Ramos (cell line): ENCODE measurements around the gene CDC42SE2.

Source experiments
- in situ Hi-C: fragments of 300-500 bp; cut with MboI; formaldehyde crosslinking; loops from one replicate; pipeline ENCODE4 v1.14.3; 2022; ENCODE audit warnings: low sequenced_read_pairs; ENCODE audit not compliant: unreplicated experiment

The CDC42SE2 gene

GRCh38 chr5:131357739-131358561, 94.1 kb downstream of the CDC42SE2 start:
- in situ Hi-C loops, result no loop called here

- in situ Hi-C loops, result no loop called here
Observed at GRCh38 chr5:131361677-131362315, 97.9 kb downstream of the CDC42SE2 start.

- in situ Hi-C loops, result no loop called here
Observed at GRCh38 chr5:131363811-131364506, 100.1 kb downstream of the CDC42SE2 start.

- in situ Hi-C loops, result no loop called here
Observed at GRCh38 chr5:131364507-131365050, 100.7 kb downstream of the CDC42SE2 start.

- in situ Hi-C loops, result no loop called here
Observed at GRCh38 chr5:131366428-131366827, 102.6 kb downstream of the CDC42SE2 start.

GRCh38 chr5:131367219-131367860, 103.5 kb downstream of the CDC42SE2 start:
- in situ Hi-C loops, result no loop called here

- in situ Hi-C loops, result no loop called here
Observed at GRCh38 chr5:131368866-131369265, 105.0 kb downstream of the CDC42SE2 start.

GRCh38 chr5:131369558-131369957, 105.7 kb downstream of the CDC42SE2 start:
- in situ Hi-C loops, result no loop called here

- in situ Hi-C loops, result no loop called here
Observed at GRCh38 chr5:131371835-131372234, 108.0 kb downstream of the CDC42SE2 start.

- in situ Hi-C loops, result no loop called here
Observed at GRCh38 chr5:131373265-131373664, 109.4 kb downstream of the CDC42SE2 start.

- in situ Hi-C loops, result loop anchor here (25.0 kb wide), 1 partner anchor 1263 kb away; no protein-coding TSS in a partner anchor
Observed at GRCh38 chr5:131375351-131375750, 111.5 kb downstream of the CDC42SE2 start.

- in situ Hi-C loops, result loop anchor here (25.0 kb wide), 1 partner anchor 1265 kb away; no protein-coding TSS in a partner anchor
Observed at GRCh38 chr5:131377346-131377745, 113.5 kb downstream of the CDC42SE2 start.

- in situ Hi-C loops, result loop anchor here (25.0 kb wide), 1 partner anchor 1266 kb away; no protein-coding TSS in a partner anchor
Observed at GRCh38 chr5:131377785-131378325, 114.0 kb downstream of the CDC42SE2 start.

GRCh38 chr5:131378721-131379541, 115.1 kb downstream of the CDC42SE2 start:
- in situ Hi-C loops, result loop anchor here (25.0 kb wide), 1 partner anchor 1267 kb away; no protein-coding TSS in a partner anchor

GRCh38 chr5:131379723-131380122, 115.9 kb downstream of the CDC42SE2 start:
- in situ Hi-C loops, result loop anchor here (10.0 to 25.0 kb wide), 2 partner anchors 215 to 1267 kb away; partner anchors contain the start of gene HINT1

GRCh38 chr5:131380238-131380637, 116.4 kb downstream of the CDC42SE2 start:
- in situ Hi-C loops, result loop anchor here (10.0 to 25.0 kb wide), 2 partner anchors 215 to 1268 kb away; partner anchors contain the start of gene HINT1

- in situ Hi-C loops, result loop anchor here (10.0 to 25.0 kb wide), 2 partner anchors 216 to 1269 kb away; partner anchors contain the start of gene HINT1
Observed at GRCh38 chr5:131381021-131381420, 117.2 kb downstream of the CDC42SE2 start.

GRCh38 chr5:131381777-131382176, 117.9 kb downstream of the CDC42SE2 start:
- in situ Hi-C loops, result loop anchor here (10.0 to 25.0 kb wide), 2 partner anchors 217 to 1269 kb away; partner anchors contain the start of gene HINT1
